GM12874 (cell line): ENCODE data around the gene DDIT3.

ENCODE experiments used
- CTCF ChIP-seq: IDR thresholded peaks from 2 replicates; pipeline ENCODE4 v1.5.1; 2011; ENCODE audit warnings: low read depth, mild to moderate bottlenecking, control low read depth, low read length, moderate library complexity; ENCODE audit not compliant: insufficient read depth

DDIT3 gene

DNA sequence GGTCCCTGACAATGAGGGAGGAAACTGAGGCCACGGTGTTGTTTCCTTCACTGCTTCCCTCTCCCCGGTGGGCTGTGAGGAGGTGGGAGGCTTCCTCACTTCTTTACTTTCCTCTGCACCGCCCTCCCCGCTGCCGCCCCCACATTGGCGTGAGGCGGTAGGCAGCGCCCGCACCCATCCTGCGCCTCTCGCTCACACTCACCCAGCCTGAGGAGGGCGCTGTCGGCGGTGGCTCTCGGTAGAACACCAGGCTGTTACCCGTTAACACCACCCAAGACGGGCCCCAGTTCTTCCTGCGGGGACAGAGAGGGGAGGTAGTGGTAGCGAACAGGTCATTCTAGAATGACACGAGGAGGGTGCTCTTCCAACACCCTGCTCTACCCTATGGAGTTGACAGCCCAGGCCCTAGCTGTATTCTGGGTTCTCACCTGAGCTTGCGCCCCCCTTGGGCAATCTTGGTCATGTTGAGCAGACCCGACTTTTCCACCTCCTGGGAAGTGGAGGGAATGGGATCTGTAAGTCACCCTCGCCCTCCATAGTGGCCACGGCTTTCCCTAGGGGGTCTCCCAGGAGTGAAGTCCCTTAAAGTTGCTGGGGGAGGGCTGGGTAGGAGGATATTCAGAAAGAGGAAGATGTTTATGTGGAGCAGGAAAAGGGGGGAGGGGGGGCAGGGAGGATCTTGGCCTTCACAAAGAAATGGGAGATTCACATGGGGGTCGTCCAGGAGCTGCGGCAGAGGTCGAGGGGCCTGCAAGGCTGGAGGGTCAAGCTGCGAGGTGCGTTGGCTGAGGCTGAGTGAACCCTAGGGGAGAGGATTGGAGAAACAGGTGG lies 43.9 kb downstream of the DDIT3 start:
- TF ChIP-seq CTCF = peak; percentile 86

DNA sequence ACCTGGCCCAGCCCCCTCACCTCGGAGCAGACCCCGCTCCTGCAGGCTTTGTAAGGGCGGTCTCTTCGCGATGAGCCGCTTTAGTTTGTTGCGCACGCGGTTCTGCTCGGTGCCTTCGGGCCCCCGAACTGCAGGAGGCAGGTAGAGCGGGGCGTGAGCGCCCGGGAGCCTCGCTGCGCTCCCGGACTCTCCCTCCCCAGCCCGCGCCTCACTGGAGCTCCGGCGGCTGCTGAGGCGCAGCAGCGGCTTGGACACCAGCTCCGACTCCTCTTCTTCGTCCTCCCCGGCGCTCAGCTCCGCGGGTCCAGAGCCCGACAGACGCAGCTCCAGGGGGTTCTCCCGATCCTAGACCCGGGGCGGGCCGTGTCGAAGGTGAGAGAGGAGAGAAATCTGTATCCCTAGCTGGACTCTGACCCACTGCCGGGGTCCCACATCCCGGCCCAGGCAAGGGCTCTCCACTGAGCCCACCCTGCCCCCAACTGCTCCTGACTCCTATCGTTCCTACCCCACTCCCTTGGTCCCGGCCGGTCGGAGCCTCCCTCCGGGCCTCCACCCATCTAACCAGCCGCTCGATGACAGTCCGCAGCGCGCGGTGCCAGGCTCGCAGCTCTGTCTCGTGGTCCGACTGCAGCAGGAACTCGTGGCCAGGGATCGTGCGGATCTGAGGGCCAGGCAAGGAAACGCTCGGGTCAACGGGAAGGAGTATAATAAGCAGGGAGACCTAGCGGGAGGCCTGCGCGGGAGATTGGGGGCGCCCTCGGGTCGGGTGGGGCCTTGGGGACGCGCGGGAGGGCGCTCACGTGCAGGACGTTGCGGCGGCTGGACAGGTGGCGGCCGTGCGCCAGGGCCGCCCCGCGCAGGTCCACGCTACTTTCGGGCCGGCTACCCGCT lies 44.8 kb downstream of the DDIT3 start:
- TF ChIP-seq CTCF = no peak

DNA sequence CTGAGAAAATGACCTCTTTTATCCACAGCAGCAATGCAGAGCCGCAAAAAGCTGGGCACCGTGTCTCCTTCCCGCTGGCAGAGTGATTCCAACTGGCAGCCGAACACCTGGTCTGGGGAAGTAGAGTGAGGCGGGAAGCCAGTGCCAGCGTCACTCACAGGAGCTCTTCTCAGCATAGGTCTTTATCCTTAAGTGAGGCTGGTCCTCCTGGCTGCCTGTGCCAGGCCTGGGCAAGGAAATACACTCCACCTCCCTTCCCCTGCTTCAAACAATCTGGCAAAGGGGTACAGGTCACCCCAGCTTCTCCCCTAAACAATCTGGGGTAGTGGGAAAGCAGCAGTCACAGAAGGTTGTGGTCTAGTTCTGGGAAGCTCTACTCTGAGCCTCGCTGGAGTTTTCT lies 45.5 kb downstream of the DDIT3 start:
- TF ChIP-seq CTCF = no peak

GRCh38 chr12:57474430-57474829 lies 45.9 kb downstream of the DDIT3 start:
- TF ChIP-seq CTCF = no peak

DNA sequence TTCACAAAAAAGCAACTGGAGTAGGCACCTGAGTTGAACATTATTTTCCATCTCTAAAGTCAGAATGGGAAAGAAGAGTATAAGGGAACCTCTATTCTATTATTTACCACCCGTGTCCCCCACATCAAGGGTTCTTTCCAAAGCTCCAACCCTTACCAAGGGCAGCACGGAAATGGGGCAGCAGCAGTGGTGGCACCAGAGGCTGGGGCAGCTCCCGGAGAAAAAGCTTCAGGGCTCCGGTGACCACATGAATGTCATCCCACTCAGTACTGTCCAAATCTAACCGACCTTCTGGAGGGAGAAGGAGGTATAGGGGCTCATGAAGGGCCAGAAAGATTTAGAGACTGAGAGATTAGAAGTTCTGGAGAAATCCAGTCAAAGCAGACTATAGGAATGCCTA lies 46.4 kb downstream of the DDIT3 start:
- TF ChIP-seq CTCF = no peak

- TF ChIP-seq CTCF = no peak
These were observed 46.9 kb downstream of the DDIT3 start for GRCh38 chr12:57473392-57473791.

- TF ChIP-seq CTCF = no peak
These were observed 47.9 kb downstream of the DDIT3 start for GRCh38 chr12:57472391-57472790.
